Suppressor macrophage treated with lipopolysaccharide for 1 hour (primary cell): ENCODE data around the gene FKBP11.
"Not testable (repeated sequence)": the region's sequence is repeated elsewhere in the genome, so short reads cannot be mapped to it uniquely, and the experiment has no call there.

Experiments
- DNase-seq, 3 donors: peaks; one replicate each; pipeline ENCODE4 v3.0.0-alpha.2; 2020 to 2022

FKBP11 gene

GRCh38 chr12:48954841-48955501 is 29.7 kb upstream of the FKBP11 start:
- DNase-seq, result peak; percentile 43 to 72 (median 59)

GRCh38 chr12:48954061-48954460 is 28.8 kb upstream of the FKBP11 start:
- DNase-seq, result no peak

DNA sequence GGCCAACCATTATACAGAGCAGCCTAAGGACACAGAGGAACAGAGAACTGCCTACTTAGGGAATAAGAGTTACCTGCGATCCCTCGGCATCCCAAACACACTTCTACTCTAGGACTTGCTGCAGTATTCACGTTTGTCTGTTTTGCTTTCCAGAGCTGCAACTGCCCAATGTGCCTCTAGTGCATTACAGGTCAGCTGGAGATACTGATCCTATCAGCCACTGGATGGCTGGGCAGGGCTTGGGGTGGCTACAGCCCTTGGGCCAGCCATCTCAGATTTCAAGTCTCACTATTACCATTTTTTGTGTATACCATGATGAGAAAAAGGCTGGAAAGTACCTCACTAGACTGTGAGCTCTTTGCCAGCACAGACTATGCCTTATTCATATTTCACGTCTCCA is 27.4 kb upstream of the FKBP11 start:
- DNase-seq, result no peak

- DNase-seq, result no peak
Observed at GRCh38 chr12:48947727-48948126, 22.4 kb upstream of the FKBP11 start.

DNA sequence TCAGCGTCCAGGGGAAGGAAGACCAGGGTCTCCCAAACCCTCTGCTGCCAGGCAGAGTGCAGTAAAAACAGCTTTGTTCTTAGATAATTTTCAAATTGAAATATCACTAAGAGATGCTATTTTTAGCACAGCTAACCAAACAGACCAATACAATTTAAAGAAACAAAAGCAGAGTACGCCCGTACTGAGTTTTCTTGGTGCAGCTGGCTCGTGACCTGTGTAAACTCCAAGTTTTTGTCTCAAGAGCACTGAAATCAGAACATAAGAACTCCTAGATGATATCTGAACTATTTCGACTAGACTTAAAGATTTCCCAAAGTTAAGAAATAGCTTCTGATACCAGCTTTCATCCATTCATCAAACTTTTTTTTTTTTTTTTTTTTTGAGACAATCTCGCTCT is 21.7 kb upstream of the FKBP11 start:
- no peak for DNase-seq

- no peak for DNase-seq
Observed at GRCh38 chr12:48946205-48946604, 20.9 kb upstream of the FKBP11 start.

DNA sequence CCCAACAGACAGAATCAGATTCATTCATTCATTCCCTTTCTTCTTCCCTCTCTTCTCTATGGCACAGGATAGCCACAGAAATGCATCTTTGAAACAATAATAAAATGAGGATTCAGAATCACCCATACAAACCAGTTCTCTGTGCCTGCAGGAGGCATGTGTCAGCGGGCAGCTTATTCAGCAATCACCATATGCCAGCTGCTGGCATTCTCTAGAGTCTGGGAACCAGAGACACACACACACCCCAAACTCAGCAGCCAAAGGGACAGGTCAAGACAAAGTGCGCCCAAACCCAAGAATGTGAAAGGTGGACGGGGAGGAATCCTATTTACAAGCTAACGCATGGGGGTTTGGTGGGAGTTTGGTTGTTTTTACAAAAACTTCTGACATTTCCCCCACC is 17.9 kb upstream of the FKBP11 start:
- no peak for DNase-seq

DNA sequence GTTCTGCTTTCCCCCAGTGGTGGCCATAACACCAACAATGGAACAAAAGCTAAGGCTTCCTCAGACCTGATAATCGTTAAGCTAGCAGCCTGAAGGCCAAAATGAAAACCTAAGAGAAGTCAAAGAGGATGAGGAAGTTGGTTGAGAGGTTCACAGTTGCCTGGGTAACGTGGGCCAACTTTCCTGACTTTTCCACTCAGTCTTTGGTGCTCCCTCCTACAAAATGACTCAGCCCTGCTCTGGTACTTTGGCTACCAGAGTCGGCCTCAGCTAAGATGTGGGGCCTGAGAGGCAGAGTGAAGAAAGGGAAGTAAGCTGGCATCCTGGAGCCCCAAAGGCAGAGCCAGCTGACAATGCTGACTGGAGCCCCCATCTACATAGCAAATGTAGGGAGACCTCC is 14.9 kb upstream of the FKBP11 start:
- DNase-seq, result peak; percentile 82 to 90 (median 82)

- no peak for DNase-seq
Observed at GRCh38 chr12:48938805-48939204, 13.5 kb upstream of the FKBP11 start.

DNA sequence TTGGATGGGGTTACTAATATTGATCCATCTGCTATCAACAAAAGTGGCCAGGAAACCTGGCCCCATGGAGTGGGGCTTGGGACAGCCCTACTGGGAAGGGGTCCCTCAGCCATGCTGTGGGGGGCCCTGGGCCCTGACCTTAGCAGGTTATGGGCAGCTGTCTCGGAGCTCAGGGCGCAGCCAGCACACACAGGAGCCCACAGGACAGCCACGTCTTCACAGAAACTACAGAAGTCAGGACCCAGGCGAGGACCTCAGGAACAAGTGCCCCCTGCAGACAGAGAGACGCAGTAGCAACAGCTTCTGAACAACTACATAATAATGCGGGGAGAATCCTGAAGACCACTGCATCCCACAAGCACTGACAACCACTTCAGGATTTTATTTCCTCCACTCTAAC is 11.9 kb upstream of the FKBP11 start:
- DNase-seq, result no peak

GRCh38 chr12:48936379-48936979 is 11.2 kb upstream of the FKBP11 start:
- peak; percentile 79 to 87 (median 84) for DNase-seq

DNA sequence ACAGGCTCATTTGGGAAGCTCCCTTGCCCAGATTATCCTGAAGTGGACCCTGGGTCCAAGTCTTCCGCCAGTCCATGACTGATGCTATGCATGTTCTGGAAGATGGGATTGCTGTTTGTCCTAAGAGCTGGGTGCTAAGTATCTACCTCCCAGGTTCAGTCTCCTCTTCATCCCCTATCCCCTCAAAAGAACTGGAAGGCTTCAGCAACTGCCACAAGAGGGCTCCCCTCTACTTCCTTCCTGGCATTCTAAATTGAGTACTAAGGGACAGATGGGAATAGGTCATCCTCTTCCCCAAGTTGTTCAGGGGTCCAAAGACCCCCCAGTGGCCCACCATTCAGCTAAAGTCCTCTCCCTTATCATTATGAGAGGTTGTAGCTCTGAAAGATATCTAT is 9.0 kb upstream of the FKBP11 start:
- DNase-seq, result peak in 2 of 3 donors; percentile 16 to 20

GRCh38 chr12:48933664-48934311 is 8.5 kb upstream of the FKBP11 start:
- no peak for DNase-seq

- no peak for DNase-seq
Observed at GRCh38 chr12:48932878-48933277, 7.6 kb upstream of the FKBP11 start.

DNA sequence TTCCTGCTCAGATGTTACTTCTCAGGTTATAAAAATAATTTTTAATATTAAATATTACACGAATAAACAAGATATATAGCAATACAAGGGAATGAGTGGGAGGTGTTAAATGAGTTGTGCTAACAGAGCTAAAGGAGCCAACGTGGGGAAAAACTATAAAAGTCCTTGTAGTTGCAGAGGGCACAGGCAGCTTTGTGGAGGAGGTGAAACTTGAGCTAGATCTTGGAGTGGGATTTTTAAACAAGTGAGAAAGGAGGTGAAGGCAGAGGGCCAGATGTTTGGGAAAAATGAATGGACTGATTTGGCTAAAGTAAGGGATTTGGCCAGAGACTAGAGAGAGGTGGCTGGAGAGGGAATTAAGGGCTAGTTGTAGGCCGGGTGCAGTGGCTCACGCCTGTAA is 5.2 kb upstream of the FKBP11 start:
- no peak for DNase-seq

DNA sequence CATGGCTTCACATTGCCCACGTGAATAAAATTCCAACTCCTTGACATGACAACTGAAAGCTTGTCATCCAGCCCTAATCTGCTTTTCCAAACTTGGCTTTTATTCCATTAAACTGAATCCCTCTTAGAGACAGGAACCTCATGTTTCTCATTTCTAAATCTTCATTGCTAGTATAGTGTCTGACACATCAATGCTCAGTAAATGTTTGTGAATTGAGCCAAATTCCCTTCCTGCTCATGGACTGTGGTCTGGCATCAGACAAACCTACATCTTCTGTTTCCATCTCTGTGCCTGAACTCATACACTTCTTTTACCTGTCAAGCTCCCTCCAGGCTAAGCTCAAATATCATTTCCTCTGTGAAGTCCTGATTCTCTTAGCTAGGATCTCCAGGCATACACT is 4.3 kb upstream of the FKBP11 start:
- no peak for DNase-seq

DNA sequence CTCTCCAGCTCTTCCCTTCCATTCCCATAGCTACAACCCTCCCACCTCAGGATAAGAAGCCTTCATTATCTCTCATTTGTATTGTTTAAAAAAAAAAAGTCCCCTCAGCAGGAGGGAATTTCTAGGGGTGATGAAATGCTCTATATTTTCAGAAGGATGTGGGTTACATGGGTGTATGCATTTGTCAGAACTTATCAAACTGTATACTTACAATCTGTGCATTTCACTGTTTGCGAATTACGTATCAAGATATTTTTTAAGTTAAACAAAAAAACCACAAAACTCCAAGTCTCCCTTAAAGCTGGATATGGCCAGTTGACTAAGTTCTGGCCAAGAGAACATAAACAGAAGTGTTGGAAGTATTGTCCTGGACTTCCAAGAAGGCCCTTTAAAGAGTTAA is 2.0 kb upstream of the FKBP11 start:
- no peak for DNase-seq

- peak in 1 of 3 donors; percentile 14 for DNase-seq
Observed at GRCh38 chr12:48924617-48925303, 532 bp downstream of the FKBP11 start.

DNA sequence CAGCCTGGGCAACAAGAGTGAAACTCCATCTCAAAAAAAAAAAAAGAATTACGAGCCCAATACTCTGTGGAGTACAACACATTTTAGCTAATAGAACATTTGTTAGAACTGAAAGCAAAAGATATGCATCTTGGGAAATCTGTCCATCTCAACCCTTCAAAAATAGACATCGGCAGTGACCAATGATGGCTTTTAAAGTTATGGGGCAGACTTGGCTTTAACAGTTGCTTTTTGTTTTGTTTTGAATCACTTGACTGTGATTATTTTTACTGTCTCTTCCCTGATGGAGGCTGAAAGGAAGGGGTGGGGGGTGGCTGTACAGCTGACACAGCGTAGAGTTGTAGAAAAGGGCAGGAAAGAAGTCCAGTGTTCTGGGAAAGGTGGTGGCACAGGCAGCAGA is 2.2 kb downstream of the FKBP11 start:
- no peak for DNase-seq

DNA sequence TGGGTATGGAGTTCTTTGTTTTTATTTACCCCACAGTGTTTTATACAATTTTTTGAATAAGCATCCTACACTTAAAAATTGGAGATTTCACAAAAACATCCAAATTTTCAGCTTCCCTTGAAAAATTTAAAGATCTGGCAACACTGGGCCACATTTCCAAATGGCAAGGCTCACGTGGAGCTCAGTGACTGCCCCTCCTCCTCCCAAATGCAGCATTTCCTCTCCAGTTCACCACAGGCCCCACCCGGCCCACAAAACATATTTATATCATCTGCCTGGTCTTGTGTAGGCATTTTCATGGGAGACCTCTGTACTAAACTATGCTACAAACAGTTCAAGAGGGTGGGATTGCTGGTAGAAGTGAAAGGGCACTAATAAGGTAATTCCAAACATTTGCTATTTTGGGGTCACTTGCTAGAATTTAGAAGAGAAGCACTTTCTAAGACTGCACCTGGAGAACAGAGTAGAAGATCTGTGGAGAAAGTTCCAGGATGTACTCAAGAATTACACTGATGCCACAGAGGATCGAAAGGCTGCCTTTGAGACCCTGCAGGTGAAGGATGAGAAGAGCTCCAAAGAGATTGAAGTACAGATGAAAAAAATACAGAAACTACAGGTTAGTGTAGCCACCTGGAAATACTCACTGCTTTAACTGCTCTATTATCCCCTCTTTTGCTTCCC is 7.3 kb downstream of the FKBP11 start:
- no peak for DNase-seq

GRCh38 chr12:48910196-48910595 is 15.1 kb downstream of the FKBP11 start:
- no peak for DNase-seq

GRCh38 chr12:48909698-48910097 is 15.6 kb downstream of the FKBP11 start:
- DNase-seq, result not testable (repeated sequence)

- DNase-seq, result no peak
Observed at GRCh38 chr12:48907245-48907644, 18.0 kb downstream of the FKBP11 start.
